CD4-positive, alpha-beta T cell (primary cell): Measurements from ENCODE around the gene E2F4. TPM values are rescaled to one million over a fixed set of nuclear protein-coding genes. Genes with fewer than 3 reads are reported as not detected.
A peak's percentile ranks its signal among the peaks of the same experiment; 100 is the strongest.

ENCODE experiments used
- ATAC-seq: fragments of 200-7000 bp; cut with Tn5 transposase; one replicate; pipeline ENCODE4 v1.10.0; 2022; ENCODE audit warnings: mild to moderate bottlenecking; ENCODE audit not compliant: poor library complexity
- CTCF ChIA-PET: fragments of 350-600 bp; sonication (Branson Sonifier 250); formaldehyde crosslinking; loops from one replicate; lab custom pipeline; 2021; ENCODE audit warnings: antibody characterized with exemption, inconsistent platforms; lab: Charles Lee
- POLR2A ChIA-PET: fragments of 350-600 bp; sonication (Branson Sonifier 250); formaldehyde crosslinking; loops from one replicate; lab custom pipeline; 2021; ENCODE audit warnings: antibody characterized with exemption, inconsistent platforms; lab: Charles Lee
- DNase-seq, 14 experiments: peaks; one replicate each; pipeline ENCODE4 v3.0.0-alpha.2; 2013 to 2020; ENCODE audit warnings: mixed read lengths in 2 of 14
- H3K27ac ChIP-seq, 2 donors: one replicate each; pipeline versions ENCODE4 v1.5.1 to v1.7.0; 2013; ENCODE audit warnings: low read length in 2 of 2, low read depth in 1 of 2, mild to moderate bottlenecking in 1 of 2
- H3K27me3 ChIP-seq, 2 experiments: 1 replicate in 1 of 2; 2 replicates in 1 of 2; pipeline versions ENCODE4 v1.6.1 to v1.7.0; 2013; ENCODE audit warnings: low read length in 2 of 2, control low read depth in 1 of 2, mild to moderate bottlenecking in 1 of 2, moderate library complexity in 1 of 2; ENCODE audit not compliant: insufficient read depth in 2 of 2, control insufficient read depth in 1 of 2
- H3K36me3 ChIP-seq: one replicate; pipeline ENCODE4 v1.6.1; 2013; ENCODE audit warnings: low read length, control low read depth; ENCODE audit not compliant: insufficient read depth
- H3K4me1 ChIP-seq: one replicate; pipeline ENCODE4 v1.6.1; 2013; ENCODE audit warnings: low read length, control low read depth; ENCODE audit not compliant: insufficient read depth
- H3K4me3 ChIP-seq: one replicate; pipeline ENCODE4 v1.5.1; 2013; ENCODE audit warnings: mild to moderate bottlenecking, low read length, moderate library complexity
- H3K9me3 ChIP-seq, 2 experiments: 1 replicate in 1 of 2; 2 replicates in 1 of 2; pipeline versions ENCODE4 v1.6.1 to v1.7.0; 2013; ENCODE audit warnings: low read length in 2 of 2, mild to moderate bottlenecking in 2 of 2, control low read depth in 1 of 2, moderate library complexity in 1 of 2; ENCODE audit not compliant: control insufficient read depth in 1 of 2, insufficient read depth in 1 of 2
- H3K27ac Mint-ChIP-seq: one replicate; pipeline ENCODE4 v1.8.0; 2020; ENCODE audit warnings: mixed read lengths
- H3K27me3 Mint-ChIP-seq: one replicate; pipeline ENCODE4 v1.8.0; 2021; ENCODE audit warnings: mixed read lengths
- H3K36me3 Mint-ChIP-seq: one replicate; pipeline ENCODE4 v1.8.0; 2021; ENCODE audit warnings: low read depth, mixed read lengths
- H3K4me1 Mint-ChIP-seq: one replicate; pipeline ENCODE4 v1.8.0; 2021; ENCODE audit warnings: low read depth, mixed read lengths
- H3K4me3 Mint-ChIP-seq: one replicate; pipeline ENCODE4 v1.8.0; 2020; ENCODE audit warnings: mild to moderate bottlenecking, mixed read lengths
- H3K9me3 Mint-ChIP-seq: one replicate; pipeline ENCODE4 v1.8.0; 2020; ENCODE audit warnings: mixed read lengths
- CTCF ChIP-seq: fragments of 200-600 bp; IDR thresholded peaks from one replicate; pipeline ENCODE4 v1.8.0; 2022; ENCODE audit warnings: antibody characterized with exemption, mild to moderate bottlenecking
- intact Hi-C, 2 experiments: fragments of 100-400 bp; cut with DNase I in 1 of 2; cut with micrococcal nuclease in 1 of 2; formaldehyde crosslinking; loops; one replicate each; pipeline versions ENCODE4 v1.15.1 to v1.9.0; 2023 to 2025; cut with DNase I, micrococcal nuclease
- polyA plus RNA-seq, 2 donors: library from polyadenylated mRNA; unstranded; fragments of 120-200 nt; gene quantifications; one replicate each; pipeline ENCODE4 v1.2.1, GENCODE V29; 2013
- total RNA-seq, 174 experiments: library from RNA in 2 of 174; stranded (reverse) in 2 of 174; gene quantifications; one replicate each; pipeline ENCODE4 v1.2.3 and lab custom pipeline; 2021 to 2026

E2F4 gene
- 10 to 100 TPM; 50.9 to 56.1 TPM for total RNA-seq
- 67.4 TPM for polyA plus RNA-seq (2013, experiment 1 of 2)
- polyA plus RNA-seq (2013, experiment 2 of 2): 75.8 TPM
- 65.2 to 267 (median 98.5) reads per million in 172 experiments for total RNA-seq (lab: John Stamatoyannopoulos, UW)

- no peak for TF ChIP-seq CTCF
- ATAC-seq (peak; percentile 88), DNase-seq (peak; percentile 72 to 93 (median 82))
- H3K36me3 Mint-ChIP-seq: peaks cover 46% of the 10 kb centered on the region
- H3K36me3 ChIP-seq: peaks cover 43% of the 10 kb centered on the region
- peak within 1 kb of the TSS; percentile 95 for H3K4me3 ChIP-seq
- H3K27ac Mint-ChIP-seq: peak within 1 kb of the TSS; percentile 87
- no peaks in the 10 kb centered on the region for H3K27me3 Mint-ChIP-seq
- H3K27ac ChIP-seq: peak within 1 kb of the TSS; percentile 69 to 86
- no peaks in the 10 kb centered on the region for H3K9me3 ChIP-seq
- H3K4me1 ChIP-seq: peaks cover 51% of the 10 kb centered on the region
- intact Hi-C loops: loop anchor here (1.0 to 5.0 kb wide), 3 partner anchors 35 to 260 kb away; partner anchors contain the start of genes TMEM208 (in 2 of the 2) and CIAO2B (in 1 of the 2)
- no peaks in the 10 kb centered on the region for H3K27me3 ChIP-seq
- H3K9me3 Mint-ChIP-seq: no peaks in the 10 kb centered on the region
- H3K4me1 Mint-ChIP-seq: peaks cover 43% of the 10 kb centered on the region
- ChIA-PET POLR2A (interaction anchor here (1.1 to 1.6 kb wide), 3 partner anchors 9 to 44 kb away, joined by 3 to 9 read pairs (median 6); partner anchors contain the start of genes MATCAP1 and TMEM208), CTCF (interaction anchor here (0.6 to 1.5 kb wide), 4 partner anchors 37 to 174 kb away, joined by 3 to 4 read pairs (median 4); no protein-coding TSS in a partner anchor)
- peak within 1 kb of the TSS; percentile 92 for H3K4me3 Mint-ChIP-seq
Observed at GRCh38 chr16:67191995-67192681, at the start of gene E2F4. TSS of gene E2F4 (plus strand) at chr16:67192155. CDS start at chr16:67192228, 73 bp downstream.

GRCh38 chr16:67142342-67142741 lies 49.6 kb upstream of the E2F4 start:
- Histone ChIP-seq H3K36me3 (peaks cover 76% of the 10 kb centered on the region), H3K27ac (no peak overlapping the region), H3K9me3 (no peaks in the 10 kb centered on the region), H3K4me1 (no peaks in the 10 kb centered on the region), H3K4me3 (no peak overlapping the region), H3K27me3 (no peaks in the 10 kb centered on the region)
- CTCF ChIA-PET: no interaction called here
- Mint-ChIP-seq H3K27ac (no peak overlapping the region), H3K27me3 (no peaks in the 10 kb centered on the region), H3K4me1 (no peaks in the 10 kb centered on the region), H3K9me3 (no peaks in the 10 kb centered on the region), H3K4me3 (no peak overlapping the region), H3K36me3 (peaks cover 94% of the 10 kb centered on the region)
- no peak for ATAC-seq
- intact Hi-C loops: loop anchor here in 1 of 2 experiments (2.0 to 10.0 kb wide), 2 partner anchors 26 to 312 kb away; no protein-coding TSS in a partner anchor
- POLR2A ChIA-PET: no interaction called here
- no peak for TF ChIP-seq CTCF
- no peak for DNase-seq

GRCh38 chr16:67144943-67145342 lies 47.0 kb upstream of the E2F4 start:
- Mint-ChIP-seq H3K36me3 (peaks cover 88% of the 10 kb centered on the region), H3K27me3 (peaks cover 11% of the 10 kb centered on the region), H3K4me1 (no peaks in the 10 kb centered on the region), H3K9me3 (no peaks in the 10 kb centered on the region), H3K4me3 (no peak overlapping the region), H3K27ac (no peak overlapping the region)
- Histone ChIP-seq H3K4me1 (peaks cover 7% of the 10 kb centered on the region), H3K27me3 (no peaks in the 10 kb centered on the region), H3K4me3 (no peak overlapping the region), H3K27ac (no peak overlapping the region), H3K36me3 (peaks cover 77% of the 10 kb centered on the region), H3K9me3 (peaks cover 0 to 7% of the 10 kb centered on the region in 2 experiments)
- ChIA-PET POLR2A (no interaction called here), CTCF (interaction anchor here (1.7 kb wide), 1 partner anchor 10 kb away, joined by 5 read pairs; no protein-coding TSS in a partner anchor)
- TF ChIP-seq CTCF: no peak
- no peak for DNase-seq
- ATAC-seq: no peak
- intact Hi-C loops: loop anchor here in 1 of 2 experiments (10.0 kb wide), 1 partner anchor 310 kb away; no protein-coding TSS in a partner anchor
